Upper lobe of right lung (tissue), 1 donor: ENCODE results near the gene PLCB1. TPM values are rescaled to one million over a fixed set of nuclear protein-coding genes. Genes with fewer than 3 reads are reported as not detected.

Source experiments
- ATAC-seq: fragments of 200-7000 bp; cut with Tn5 transposase; one replicate; pipeline ENCODE4 v1.9.1; 2020; ENCODE audit warnings: mild to moderate bottlenecking, moderate library complexity
- DNase-seq: peaks from one replicate; pipeline ENCODE4 v3.0.0-alpha.2; 2020
- H3K27ac ChIP-seq: fragments of 200-600 bp; one replicate; pipeline ENCODE4 v1.8.0; 2022
- H3K27me3 ChIP-seq: fragments of 200-600 bp; one replicate; pipeline ENCODE4 v1.8.0; 2022; ENCODE audit warnings: mild to moderate bottlenecking
- H3K36me3 ChIP-seq: fragments of 200-600 bp; one replicate; pipeline ENCODE4 v1.8.0; 2022
- H3K4me1 ChIP-seq: fragments of 200-600 bp; one replicate; pipeline ENCODE4 v1.8.0; 2022
- H3K4me3 ChIP-seq: fragments of 200-600 bp; one replicate; pipeline ENCODE4 v1.8.0; 2022; ENCODE audit warnings: mild to moderate bottlenecking
- H3K9me3 ChIP-seq: fragments of 200-600 bp; one replicate; pipeline ENCODE4 v1.8.0; 2022
- CTCF ChIP-seq: fragments of 200-600 bp; IDR thresholded peaks from one replicate; pipeline ENCODE4 v1.8.0; 2022; ENCODE audit warnings: antibody characterized with exemption
- intact Hi-C: fragments of 100-400 bp; cut with DNase I; formaldehyde crosslinking; loops from one replicate; pipeline ENCODE4 v1.11.0; 2022
- total RNA-seq: library from RNA; stranded (reverse); fragmentation: NEBNext Ultra II Directional; extraction: Animal tissue kit (Norgen Biotek cat#: 25700); gene quantifications from one replicate; pipeline ENCODE4 v1.2.1, GENCODE V29; 2021
- donor health status: DM: no; HTN: yes; CAD: no; lungs with severe emphysema.

Gene PLCB1
- total RNA-seq, 1 donor from 2014 or later, result 12.4 TPM

GRCh38 chr20:8766868-8767390 is 634.9 kb downstream of the PLCB1 start:
- DNase-seq, result no peak
- Histone ChIP-seq H3K36me3 (no peaks in the 10 kb centered on the region), H3K4me3 (no peak overlapping the region), H3K27ac (no peak overlapping the region), H3K9me3 (no peaks in the 10 kb centered on the region), H3K27me3 (no peaks in the 10 kb centered on the region), H3K4me1 (no peaks in the 10 kb centered on the region)
- intact Hi-C loops, result no loop called here
- no peak for TF ChIP-seq CTCF
- no peak for ATAC-seq

- no peak for DNase-seq
- intact Hi-C loops, result loop anchor here (10.0 kb wide), 1 partner anchor 590 kb away; no protein-coding TSS in a partner anchor
- Histone ChIP-seq H3K4me1 (no peaks in the 10 kb centered on the region), H3K27me3 (no peaks in the 10 kb centered on the region), H3K36me3 (no peaks in the 10 kb centered on the region), H3K27ac (no peak overlapping the region), H3K9me3 (no peaks in the 10 kb centered on the region), H3K4me3 (no peak overlapping the region)
- no peak for ATAC-seq
- no peak for TF ChIP-seq CTCF
These were observed 642.3 kb downstream of the PLCB1 start for GRCh38 chr20:8774412-8774811.

GRCh38 chr20:8777911-8778310 is 645.8 kb downstream of the PLCB1 start:
- no peaks in the 10 kb centered on the region for H3K9me3 ChIP-seq
- H3K27ac ChIP-seq, result no peak overlapping the region
- no peaks in the 10 kb centered on the region for H3K36me3 ChIP-seq
- no peak for TF ChIP-seq CTCF
- DNase-seq (no peak), ATAC-seq (no peak)
- H3K4me1 ChIP-seq, result no peaks in the 10 kb centered on the region
- no peak overlapping the region for H3K4me3 ChIP-seq
- no peaks in the 10 kb centered on the region for H3K27me3 ChIP-seq
- intact Hi-C loops, result loop anchor here (10.0 kb wide), 1 partner anchor 587 kb away; no protein-coding TSS in a partner anchor

GRCh38 chr20:8778387-8778786 is 646.3 kb downstream of the PLCB1 start:
- no peaks in the 10 kb centered on the region for H3K36me3 ChIP-seq
- no peak overlapping the region for H3K4me3 ChIP-seq
- H3K27me3 ChIP-seq, result no peaks in the 10 kb centered on the region
- intact Hi-C loops, result loop anchor here (10.0 kb wide), 1 partner anchor 586 kb away; no protein-coding TSS in a partner anchor
- DNase-seq (no peak), ATAC-seq (no peak)
- H3K27ac ChIP-seq, result no peak overlapping the region
- no peaks in the 10 kb centered on the region for H3K4me1 ChIP-seq
- H3K9me3 ChIP-seq, result no peaks in the 10 kb centered on the region
- TF ChIP-seq CTCF, result no peak

- Histone ChIP-seq H3K27me3 (no peaks in the 10 kb centered on the region), H3K27ac (no peak overlapping the region), H3K9me3 (no peaks in the 10 kb centered on the region), H3K36me3 (no peaks in the 10 kb centered on the region), H3K4me3 (no peak overlapping the region), H3K4me1 (no peaks in the 10 kb centered on the region)
- no peak for TF ChIP-seq CTCF
- no peak for DNase-seq
- no peak for ATAC-seq
- intact Hi-C loops, result no loop called here
These were observed 648.8 kb downstream of the PLCB1 start for GRCh38 chr20:8780915-8781314.

GRCh38 chr20:8782804-8783203 is 650.7 kb downstream of the PLCB1 start:
- TF ChIP-seq CTCF, result no peak
- Histone ChIP-seq H3K4me1 (no peaks in the 10 kb centered on the region), H3K27ac (no peak overlapping the region), H3K4me3 (no peak overlapping the region), H3K9me3 (no peaks in the 10 kb centered on the region), H3K36me3 (no peaks in the 10 kb centered on the region), H3K27me3 (no peaks in the 10 kb centered on the region)
- no peak for ATAC-seq
- intact Hi-C loops, result no loop called here
- DNase-seq, result no peak
